Placental pericyte (primary cell): ENCODE data around the gene USP35. TPM values are rescaled to one million over a fixed set of nuclear protein-coding genes. Genes with fewer than 3 reads are reported as not detected.

ENCODE experiments used
- total RNA-seq: library from RNA; depleted of rRNA; stranded (reverse); fragments of >200 nt; gene quantifications from 2 replicates; pipeline ENCODE4 v1.2.3, GENCODE V29; 2012

Gene USP35
- total RNA-seq: 10.1 and 11.3 TPM in 2 replicates

GRCh38 chr11:78188286-78189173, at the start of gene USP35, which contains the start of gene KCTD21:
Gene USP35 (plus strand): TSS chr11:78188919. CDS start chr11:78196246, 7,327 bp downstream.
Gene KCTD21 (minus strand): TSS chr11:78188626. CDS start chr11:78174554, 14,072 bp downstream.

GRCh38 chr11:78139422-78140391, 49.0 kb upstream of the USP35 start, which contains the start of gene ALG8:
Gene ALG8 (minus strand): TSS chr11:78139626. CDS start chr11:78139588, 38 bp downstream.

Other genes starting within 250 kb of the USP35 start
- gene INTS4, start 194.3 kb upstream of the USP35 start, total RNA-seq: 42.5 and 50.7 TPM in 2 replicates
- 0.44 and 1.7 TPM in 2 replicates for gene KCTD14, start 165.6 kb upstream of the USP35 start, total RNA-seq
- not detected in 2 replicates for gene THRSP, start 125.1 kb upstream of the USP35 start, total RNA-seq
- 67.4 and 133 TPM in 2 replicates for gene NDUFC2, start 109.1 kb upstream of the USP35 start, total RNA-seq
- 32.6 and 66.6 TPM in 2 replicates for gene ALG8, start 49.3 kb upstream of the USP35 start, total RNA-seq
- 11.0 and 13.8 TPM in 2 replicates for gene KCTD21, start 293 bp upstream of the USP35 start, total RNA-seq
- gene GAB2, start 228.9 kb downstream of the USP35 start, total RNA-seq: 8.4 and 20.6 TPM in 2 replicates